Mucosa of stomach (tissue), 1 donor: ENCODE results near the gene LSS.

Source experiments
- H3K27me3 ChIP-seq: one replicate; pipeline ENCODE4 v1.7.0; 2013; ENCODE audit warnings: mild to moderate bottlenecking, low read length; ENCODE audit not compliant: control insufficient read depth, insufficient read depth
- H3K36me3 ChIP-seq: one replicate; pipeline ENCODE4 v1.7.0; 2013; ENCODE audit warnings: low read length; ENCODE audit not compliant: control insufficient read depth, insufficient read depth
- H3K4me1 ChIP-seq: one replicate; pipeline ENCODE4 v1.7.0; 2013; ENCODE audit warnings: mild to moderate bottlenecking, low read length; ENCODE audit not compliant: control insufficient read depth, insufficient read depth
- H3K4me3 ChIP-seq: one replicate; pipeline ENCODE4 v1.7.0; 2013; ENCODE audit warnings: low read length
- H3K9ac ChIP-seq: one replicate; pipeline ENCODE4 v1.7.0; 2013; ENCODE audit warnings: mild to moderate bottlenecking, low read length, moderate library complexity
- H3K9me3 ChIP-seq: one replicate; pipeline ENCODE4 v1.7.0; 2013; ENCODE audit warnings: mild to moderate bottlenecking, low read length, moderate library complexity; ENCODE audit not compliant: control insufficient read depth
- donor health status: Pancreatic carcinoma.

Gene LSS

DNA sequence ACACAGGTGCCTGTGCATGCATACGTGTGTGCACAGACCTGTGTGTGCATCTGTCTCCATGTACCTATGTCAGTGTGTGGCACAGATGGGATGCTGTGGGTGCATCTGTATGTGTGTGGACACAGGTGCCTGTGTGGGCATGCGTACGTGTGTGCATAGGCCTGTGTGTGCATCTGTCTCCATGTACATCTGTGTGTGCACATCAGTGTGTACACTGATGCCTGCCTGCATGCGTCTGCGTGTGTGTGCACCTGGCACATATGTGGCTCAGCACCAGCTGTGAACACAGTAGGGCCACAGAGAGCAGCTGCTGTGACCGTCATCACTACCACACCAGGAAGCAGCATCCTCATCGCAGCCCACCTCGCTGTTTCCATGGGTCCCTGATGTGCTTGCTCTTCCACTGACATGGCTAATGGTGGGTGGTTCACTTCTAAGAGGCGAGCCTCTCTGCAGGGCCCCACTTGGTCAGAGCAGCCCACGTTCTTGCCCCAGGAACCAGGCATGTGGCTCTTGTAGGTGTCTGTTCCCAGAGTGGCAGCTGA lies 34.7 kb downstream of the LSS start:
- peaks cover 6% of the 10 kb centered on the region for H3K4me1 ChIP-seq
- no peak overlapping the region for H3K4me3 ChIP-seq
- no peak overlapping the region for H3K9ac ChIP-seq
- no peaks in the 10 kb centered on the region for H3K9me3 ChIP-seq
- peaks cover 9% of the 10 kb centered on the region for H3K36me3 ChIP-seq
- no peaks in the 10 kb centered on the region for H3K27me3 ChIP-seq

DNA sequence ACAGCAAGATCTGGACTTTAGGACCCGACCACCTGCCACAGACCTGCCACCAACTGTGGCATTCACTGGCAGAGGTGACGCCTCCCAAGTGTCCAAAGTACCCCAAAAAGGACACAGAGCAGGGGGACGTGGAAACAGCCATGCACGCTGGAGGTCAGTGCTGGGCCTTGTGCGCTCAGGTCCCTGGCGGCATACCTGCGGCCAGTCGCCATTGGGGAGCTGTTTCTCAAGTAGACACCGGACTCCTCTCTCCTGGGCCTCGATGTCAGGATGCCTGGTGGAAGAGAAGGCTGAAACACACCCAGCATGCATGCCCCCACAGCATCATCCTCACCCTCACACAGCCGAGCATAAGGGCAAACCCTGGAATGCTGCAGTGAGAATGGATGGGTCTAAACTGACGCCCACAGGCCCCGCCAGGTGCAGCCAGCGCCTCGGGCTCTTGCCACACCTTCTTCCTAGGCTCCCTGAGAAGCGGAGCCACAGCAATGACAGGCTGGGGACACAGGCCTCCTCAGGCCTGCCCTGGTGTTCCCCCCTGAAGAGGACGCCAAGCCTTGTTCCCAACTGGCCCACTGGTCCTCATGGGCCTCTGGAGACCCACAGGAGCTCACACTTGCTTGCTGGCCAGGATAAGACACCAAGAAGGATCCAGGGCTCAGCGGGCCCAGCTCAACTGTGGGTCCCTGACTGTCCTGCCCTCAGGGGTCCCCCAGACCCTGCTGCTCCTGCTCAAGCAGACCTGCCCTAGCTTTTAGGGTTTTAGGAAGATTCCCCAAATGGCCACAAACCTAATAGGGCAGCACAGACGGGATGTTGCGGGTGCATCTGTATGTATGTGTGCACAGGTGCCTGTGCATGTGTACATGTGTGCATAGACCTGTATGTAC lies 36.6 kb downstream of the LSS start:
- Histone ChIP-seq H3K4me3 (no peak overlapping the region), H3K9ac (no peak overlapping the region), H3K27me3 (no peaks in the 10 kb centered on the region), H3K4me1 (peaks cover 13% of the 10 kb centered on the region), H3K36me3 (peaks cover 9% of the 10 kb centered on the region), H3K9me3 (no peaks in the 10 kb centered on the region)

- Histone ChIP-seq H3K36me3 (peaks cover 9% of the 10 kb centered on the region), H3K9ac (no peak overlapping the region), H3K27me3 (no peaks in the 10 kb centered on the region), H3K9me3 (no peaks in the 10 kb centered on the region), H3K4me1 (peaks cover 13% of the 10 kb centered on the region), H3K4me3 (no peak overlapping the region)
These were observed 37.3 kb downstream of the LSS start for GRCh38 chr21:46191257-46191685.

GRCh38 chr21:46190491-46191131 lies 38.0 kb downstream of the LSS start:
- no peaks in the 10 kb centered on the region for H3K27me3 ChIP-seq
- H3K4me3 ChIP-seq, result no peak overlapping the region
- no peak overlapping the region for H3K9ac ChIP-seq
- peaks cover 13% of the 10 kb centered on the region for H3K4me1 ChIP-seq
- H3K36me3 ChIP-seq, result peaks cover 9% of the 10 kb centered on the region
- H3K9me3 ChIP-seq, result no peaks in the 10 kb centered on the region

GRCh38 chr21:46189959-46190490 lies 38.5 kb downstream of the LSS start:
- H3K4me3 ChIP-seq, result no peak overlapping the region
- H3K9me3 ChIP-seq, result no peaks in the 10 kb centered on the region
- no peak overlapping the region for H3K9ac ChIP-seq
- H3K27me3 ChIP-seq, result no peaks in the 10 kb centered on the region
- peaks cover 9% of the 10 kb centered on the region for H3K36me3 ChIP-seq
- peaks cover 13% of the 10 kb centered on the region for H3K4me1 ChIP-seq

DNA sequence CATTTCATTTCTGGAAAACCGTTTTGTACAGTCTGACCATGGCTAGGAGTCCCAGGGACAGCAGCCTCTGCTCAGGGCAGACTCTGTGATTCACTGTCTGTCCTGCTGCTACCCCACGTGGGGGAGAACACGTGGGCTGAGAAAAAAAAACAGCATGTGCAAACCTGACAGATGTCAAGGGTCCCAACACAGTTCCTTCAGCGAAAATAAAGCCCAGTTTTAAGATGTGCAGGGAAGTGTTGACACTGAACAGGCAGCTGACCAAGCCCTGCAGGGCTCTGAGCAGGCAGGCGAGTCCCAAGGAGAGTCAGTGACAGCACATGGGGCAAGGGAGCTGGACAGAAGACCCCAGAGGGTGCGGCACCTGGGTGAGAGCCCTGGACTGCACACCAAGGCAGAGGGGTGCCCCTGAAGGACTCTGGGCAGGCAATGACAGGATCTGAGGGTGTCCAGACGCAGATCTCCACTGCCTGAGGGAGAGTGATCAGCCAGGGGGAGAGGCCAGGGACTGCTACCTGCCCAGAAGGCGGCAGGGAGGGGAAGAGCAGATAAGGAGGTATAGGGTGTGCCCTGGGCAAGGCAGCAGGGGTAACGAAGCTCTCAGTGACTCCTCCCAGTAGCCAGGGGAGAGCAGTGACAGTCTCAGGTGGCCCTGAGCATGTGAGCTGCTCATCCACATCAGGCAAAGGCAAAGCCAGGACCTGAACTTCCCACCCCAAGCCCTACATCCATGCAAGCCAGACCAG lies 39.2 kb downstream of the LSS start:
- Histone ChIP-seq H3K4me1 (peaks cover 13% of the 10 kb centered on the region), H3K36me3 (peaks cover 9% of the 10 kb centered on the region), H3K27me3 (no peaks in the 10 kb centered on the region), H3K4me3 (no peak overlapping the region), H3K9ac (no peak overlapping the region), H3K9me3 (no peaks in the 10 kb centered on the region)

DNA sequence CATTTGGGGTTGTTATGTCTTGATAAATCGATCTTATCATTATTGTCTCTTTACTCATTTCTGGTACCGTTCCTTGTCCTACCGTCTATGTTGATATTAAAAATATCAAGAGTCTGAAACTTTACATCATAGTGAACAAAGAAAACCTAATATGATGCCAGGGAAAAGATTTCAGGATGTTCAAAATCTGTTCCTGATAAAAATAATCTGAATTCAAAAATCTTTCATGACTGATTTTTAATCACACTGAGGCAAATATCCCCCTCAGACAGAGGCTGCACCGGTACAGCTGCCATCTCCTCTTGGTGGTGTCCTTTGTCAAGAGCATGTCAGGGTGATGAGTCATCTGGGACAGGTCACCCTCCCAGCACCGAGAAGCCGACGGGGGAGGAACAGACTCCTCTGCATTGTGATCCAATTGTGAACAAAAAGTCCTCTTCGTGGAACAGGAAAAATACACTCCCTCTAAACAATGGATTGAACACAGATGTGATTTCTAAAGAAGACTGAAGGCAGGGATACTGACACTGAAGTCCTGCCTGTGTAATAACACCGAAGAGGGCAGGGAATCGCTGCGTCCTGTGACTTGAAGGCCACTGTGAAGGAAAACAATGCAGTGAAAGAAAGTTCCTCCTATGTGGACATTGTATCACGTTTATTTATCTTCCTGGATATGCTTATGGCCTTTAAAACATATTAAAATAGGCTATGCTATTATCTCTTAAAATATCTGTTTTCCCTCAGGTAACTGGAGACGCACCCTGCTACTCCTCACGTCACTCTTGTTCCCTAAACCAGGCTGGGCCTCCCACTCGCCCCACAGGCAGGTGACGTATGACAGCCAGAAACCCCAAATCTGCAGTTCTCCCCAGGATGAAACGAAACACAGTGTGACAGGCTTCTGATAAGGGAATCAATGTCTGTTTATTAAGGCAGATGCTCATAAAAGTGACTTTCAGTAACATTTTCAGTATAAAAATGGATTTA lies 40.1 kb downstream of the LSS start:
- H3K4me1 ChIP-seq, result peaks cover 17% of the 10 kb centered on the region
- H3K36me3 ChIP-seq, result peaks cover 4% of the 10 kb centered on the region
- H3K9ac ChIP-seq, result no peak overlapping the region
- no peaks in the 10 kb centered on the region for H3K27me3 ChIP-seq
- no peak overlapping the region for H3K4me3 ChIP-seq
- no peaks in the 10 kb centered on the region for H3K9me3 ChIP-seq

DNA sequence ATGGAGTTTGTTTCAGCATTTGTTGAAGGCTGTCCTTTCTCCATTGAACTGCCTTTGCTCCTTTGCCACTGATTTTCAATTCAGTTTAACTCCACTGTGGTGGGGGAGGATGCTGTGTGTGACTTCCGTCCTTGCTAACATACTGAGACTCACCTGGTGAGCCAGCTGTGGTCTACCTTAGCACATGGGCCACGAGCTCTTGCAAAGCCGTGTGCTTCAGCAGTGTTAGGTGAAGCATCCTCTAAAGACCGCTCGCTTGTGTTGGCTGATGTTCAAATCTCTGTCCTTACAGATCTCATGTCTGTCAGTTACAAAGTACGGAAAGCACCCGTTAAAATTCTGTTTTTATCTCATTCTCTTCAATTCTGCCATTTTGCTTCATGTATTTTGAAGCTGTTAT lies 40.8 kb downstream of the LSS start:
- Histone ChIP-seq H3K4me1 (peaks cover 20% of the 10 kb centered on the region), H3K9me3 (no peaks in the 10 kb centered on the region), H3K36me3 (peaks cover 3% of the 10 kb centered on the region), H3K9ac (no peak overlapping the region), H3K4me3 (no peak overlapping the region), H3K27me3 (no peaks in the 10 kb centered on the region)

- H3K4me1 ChIP-seq, result peaks cover 20% of the 10 kb centered on the region
- H3K9ac ChIP-seq, result no peak overlapping the region
- H3K36me3 ChIP-seq, result peaks cover 3% of the 10 kb centered on the region
- H3K9me3 ChIP-seq, result no peaks in the 10 kb centered on the region
- no peaks in the 10 kb centered on the region for H3K27me3 ChIP-seq
- no peak overlapping the region for H3K4me3 ChIP-seq
These were observed 41.3 kb downstream of the LSS start for GRCh38 chr21:46187261-46187660.

DNA sequence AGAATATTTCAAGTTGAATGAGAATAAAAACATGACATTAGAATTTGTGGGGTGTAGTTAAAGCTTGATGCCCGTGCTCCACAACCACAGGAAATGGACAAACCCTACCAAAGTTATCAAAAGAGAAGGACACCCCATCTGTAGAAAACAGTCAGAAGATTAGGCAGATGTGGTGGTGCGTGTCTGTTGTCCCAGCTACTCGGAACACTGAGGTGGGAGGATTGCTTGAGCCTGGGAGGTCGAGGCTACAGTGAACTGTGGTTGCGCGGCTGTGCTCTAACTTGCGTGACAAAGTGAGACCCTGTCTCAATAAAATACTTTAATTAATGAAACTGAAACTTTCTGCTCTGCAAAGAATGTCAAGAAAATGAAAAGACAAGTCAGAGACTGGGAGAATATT lies 42.9 kb downstream of the LSS start:
- no peaks in the 10 kb centered on the region for H3K9me3 ChIP-seq
- H3K36me3 ChIP-seq, result no peaks in the 10 kb centered on the region
- no peak overlapping the region for H3K4me3 ChIP-seq
- H3K27me3 ChIP-seq, result no peaks in the 10 kb centered on the region
- no peak overlapping the region for H3K9ac ChIP-seq
- H3K4me1 ChIP-seq, result peaks cover 20% of the 10 kb centered on the region
